Cardiac septum (tissue), 1 donor: Measurements from ENCODE around the gene POLD2. TPM values are rescaled to one million over a fixed set of nuclear protein-coding genes. Genes with fewer than 3 reads are reported as not detected.

Source experiments
- DNase-seq: peaks from one replicate; pipeline ENCODE4 v3.0.0-alpha.2; 2020; ENCODE audit warnings: low spot score
- intact Hi-C: fragments of 100-400 bp; cut with DNase I; formaldehyde crosslinking; loops from one replicate; pipeline ENCODE4 v1.14.0; 2022
- total RNA-seq: library from RNA; stranded (reverse); fragmentation: NEBNext Ultra II Directional; extraction: Animal tissue kit (Norgen Biotek cat#: 25700); gene quantifications from one replicate; pipeline ENCODE4 v1.2.1, GENCODE V29; 2021
- donor health status: DM: no; HTN: no; CAD: no.

The POLD2 gene
- total RNA-seq, 1 donor from 2014 or later, result 88.1 TPM

GRCh38 chr7:44094883-44095592 is 28.3 kb downstream of the POLD2 start:
- intact Hi-C loops, result no loop called here
- DNase-seq, result no peak

- no peak for DNase-seq
- intact Hi-C loops, result no loop called here
Measured at GRCh38 chr7:44094365-44094764, 29.0 kb downstream of the POLD2 start.

- DNase-seq, result no peak
- intact Hi-C loops, result no loop called here
Measured at GRCh38 chr7:44093102-44093641, 30.2 kb downstream of the POLD2 start.

- intact Hi-C loops, result loop anchor here (2.0 kb wide), 1 partner anchor 15 kb away; no protein-coding TSS in a partner anchor
- peak; percentile 74 for DNase-seq
Measured at GRCh38 chr7:44087911-44088838, 35.2 kb downstream of the POLD2 start.

GRCh38 chr7:44086627-44087026 is 36.7 kb downstream of the POLD2 start:
- intact Hi-C loops, result no loop called here
- DNase-seq, result no peak

- intact Hi-C loops, result no loop called here
- DNase-seq, result no peak
Measured at GRCh38 chr7:44085546-44085945, 37.8 kb downstream of the POLD2 start.

GRCh38 chr7:44084701-44085100 is 38.6 kb downstream of the POLD2 start:
- no peak for DNase-seq
- intact Hi-C loops, result no loop called here

- intact Hi-C loops, result no loop called here
- no peak for DNase-seq
Measured at GRCh38 chr7:44083796-44084195, 39.6 kb downstream of the POLD2 start.

GRCh38 chr7:44082541-44083207 is 40.7 kb downstream of the POLD2 start:
- peak; percentile 99 for DNase-seq
- intact Hi-C loops, result no loop called here

- DNase-seq, result no peak
- intact Hi-C loops, result no loop called here
Measured at GRCh38 chr7:44081266-44081748, 42.0 kb downstream of the POLD2 start.

GRCh38 chr7:44080686-44081265 is 42.6 kb downstream of the POLD2 start:
- no peak for DNase-seq

GRCh38 chr7:44080118-44080517 is 43.2 kb downstream of the POLD2 start:
- intact Hi-C loops, result no loop called here
- DNase-seq, result peak; percentile 74

More at GRCh38 chr7:44080686-44081265, 42.6 kb downstream of the POLD2 start:
- intact Hi-C loops, result no loop called here

GRCh38 chr7:44079331-44080021 is 43.9 kb downstream of the POLD2 start:
- intact Hi-C loops, result loop anchor here (2.0 kb wide), 1 partner anchor 117 kb away; no protein-coding TSS in a partner anchor
- no peak for DNase-seq

GRCh38 chr7:44078521-44078920 is 44.8 kb downstream of the POLD2 start:
- intact Hi-C loops, result loop anchor here (2.0 kb wide), 1 partner anchor 118 kb away; no protein-coding TSS in a partner anchor
- DNase-seq, result no peak

- intact Hi-C loops, result loop anchor here (2.0 kb wide), 2 partner anchors 45 to 119 kb away; partner anchors contain the start of gene POLD2
- no peak for DNase-seq
Measured at GRCh38 chr7:44077681-44078091, 45.7 kb downstream of the POLD2 start.

- intact Hi-C loops, result loop anchor here (2.0 kb wide), 1 partner anchor 46 kb away; the partner anchor contains the start of gene POLD2
- DNase-seq, result no peak
Measured at GRCh38 chr7:44077061-44077460, 46.3 kb downstream of the POLD2 start.

- DNase-seq, result no peak
- intact Hi-C loops, result loop anchor here (2.0 kb wide), 1 partner anchor 47 kb away; the partner anchor contains the start of gene POLD2
Measured at GRCh38 chr7:44076101-44076895, 47.0 kb downstream of the POLD2 start.
